H9 (cell line): ENCODE data around the gene WWC2. TPM values are rescaled to one million over a fixed set of nuclear protein-coding genes. Genes with fewer than 3 reads are reported as not detected.

ENCODE experiments used
- DNase-seq: peaks from one replicate; pipeline ENCODE4 v3.0.0-alpha.2; 2017
- H2AFZ ChIP-seq: one replicate; pipeline ENCODE4 v1.6.1; 2013; ENCODE audit warnings: mild to moderate bottlenecking, low read length, control low read depth, moderate library complexity
- H2AK5ac ChIP-seq: 2 replicates; pipeline ENCODE4 v1.6.1; 2013; ENCODE audit warnings: low read length, control low read depth, mixed read lengths; ENCODE audit not compliant: insufficient read length
- H2BK120ac ChIP-seq: one replicate; pipeline ENCODE4 v1.6.1; 2013; ENCODE audit warnings: low read depth, mild to moderate bottlenecking, low read length, control low read depth, inconsistent platforms; ENCODE audit not compliant: poor library complexity, severe bottlenecking
- H2BK12ac ChIP-seq: 2 replicates; pipeline ENCODE4 v1.6.1; 2013; ENCODE audit warnings: low read length, control low read depth, mixed read lengths, low read depth; ENCODE audit not compliant: insufficient read length
- H2BK15ac ChIP-seq: 2 replicates; pipeline ENCODE4 v1.6.1; 2013; ENCODE audit warnings: low read depth, low read length, control low read depth
- H2BK20ac ChIP-seq: one replicate; pipeline ENCODE4 v1.6.1; 2013; ENCODE audit warnings: low read depth, mild to moderate bottlenecking, low read length, control low read depth, inconsistent platforms; ENCODE audit not compliant: poor library complexity, severe bottlenecking
- H2BK5ac ChIP-seq: 2 replicates; pipeline ENCODE4 v1.6.1; 2013; ENCODE audit warnings: low read length, control low read depth, mixed read lengths; ENCODE audit not compliant: insufficient read length
- H3K14ac ChIP-seq: 2 replicates; pipeline ENCODE4 v1.6.1; 2013; ENCODE audit warnings: low read length, control low read depth; ENCODE audit not compliant: insufficient read depth
- H3K18ac ChIP-seq: 2 replicates; pipeline ENCODE4 v1.6.1; 2013; ENCODE audit warnings: low read depth, mild to moderate bottlenecking, mixed read lengths, low read length, control low read depth; ENCODE audit not compliant: insufficient read length
- H3K23ac ChIP-seq: 2 replicates; pipeline ENCODE4 v1.6.1; 2013; ENCODE audit warnings: low read length, control low read depth, mixed read lengths, low read depth; ENCODE audit not compliant: insufficient read length
- H3K23me2 ChIP-seq: 2 replicates; pipeline ENCODE4 v1.6.1; 2013; ENCODE audit warnings: low read depth, mild to moderate bottlenecking, mixed read lengths, low read length, control low read depth; ENCODE audit not compliant: insufficient read length, poor library complexity, severe bottlenecking
- H3K27ac ChIP-seq: 2 replicates; pipeline ENCODE4 v1.5.1; 2013; ENCODE audit warnings: low read length, control low read depth, mixed read lengths, low read depth; ENCODE audit not compliant: insufficient read length
- H3K27me3 ChIP-seq: 2 replicates; pipeline ENCODE4 v1.6.1; 2013; ENCODE audit warnings: low read length, control low read depth, inconsistent platforms; ENCODE audit not compliant: insufficient read depth
- H3K4ac ChIP-seq: 2 replicates; pipeline ENCODE4 v1.6.1; 2013; ENCODE audit warnings: low read depth, mild to moderate bottlenecking, control low read depth, inconsistent platforms, low read length, moderate library complexity
- H3K4me1 ChIP-seq: 2 replicates; pipeline ENCODE4 v1.6.1; 2013; ENCODE audit warnings: low read length, control low read depth, inconsistent platforms; ENCODE audit not compliant: insufficient read depth
- H3K4me2 ChIP-seq: 2 replicates; pipeline ENCODE4 v1.6.1; 2013; ENCODE audit warnings: low read length, control low read depth, mixed read lengths; ENCODE audit not compliant: insufficient read length, insufficient read depth
- H3K56ac ChIP-seq: 2 replicates; pipeline ENCODE4 v1.6.1; 2013; ENCODE audit warnings: low read depth, mild to moderate bottlenecking, mixed read lengths, low read length, control low read depth; ENCODE audit not compliant: insufficient read length
- H3K79me1 ChIP-seq: 2 replicates; pipeline ENCODE4 v1.6.1; 2013; ENCODE audit warnings: low read depth, mild to moderate bottlenecking, moderate library complexity, low read length, control low read depth, inconsistent platforms; ENCODE audit not compliant: insufficient read depth, poor library complexity, severe bottlenecking
- H3K79me2 ChIP-seq: 2 replicates; pipeline ENCODE4 v1.6.1; 2013; ENCODE audit warnings: low read length, control low read depth, inconsistent platforms; ENCODE audit not compliant: insufficient read depth
- H3K9ac ChIP-seq: 2 replicates; pipeline ENCODE4 v1.6.1; 2013; ENCODE audit warnings: low read length, control low read depth, mixed read lengths; ENCODE audit not compliant: insufficient read length; ENCODE audit errors: extremely low read depth
- H3K9me3 ChIP-seq: one replicate; pipeline ENCODE4 v1.6.1; 2013; ENCODE audit warnings: low read depth, low read length, inconsistent platforms; ENCODE audit not compliant: control insufficient read depth
- H3T11ph ChIP-seq: one replicate; pipeline ENCODE4 v1.6.1; 2013; ENCODE audit warnings: mild to moderate bottlenecking, low read length, control low read depth, inconsistent platforms
- H4K20me1 ChIP-seq: one replicate; pipeline ENCODE4 v1.6.1; 2013; ENCODE audit not compliant: control insufficient read depth, insufficient read length, insufficient read depth
- H4K5ac ChIP-seq: 2 replicates; pipeline ENCODE4 v1.6.1; 2013; ENCODE audit warnings: low read depth, mild to moderate bottlenecking, mixed read lengths, low read length, control low read depth; ENCODE audit not compliant: insufficient read length
- H4K8ac ChIP-seq: replicated peaks from 2 replicates; pipeline ENCODE4 v1.6.1; 2013; ENCODE audit warnings: low read length, control low read depth, mixed read lengths, low read depth; ENCODE audit not compliant: insufficient read length
- H4K91ac ChIP-seq: 2 replicates; pipeline ENCODE4 v1.6.1; 2013; ENCODE audit warnings: low read depth, mild to moderate bottlenecking, moderate library complexity, mixed read lengths, low read length, control low read depth; ENCODE audit not compliant: insufficient read length
- H3K27ac Mint-ChIP-seq, 3 experiments: 2 replicates in 2 of 3; 3 replicates in 1 of 3; pipeline ENCODE4 v1.8.0; 2020 to 2021; ENCODE audit warnings: mixed read lengths in 3 of 3, mild to moderate bottlenecking in 1 of 3, moderate library complexity in 1 of 3
- H3K27me3 Mint-ChIP-seq: 2 replicates; pipeline ENCODE4 v1.8.0; 2021; ENCODE audit warnings: low read depth, mild to moderate bottlenecking, moderate library complexity, mixed read lengths
- H3K36me3 Mint-ChIP-seq, 3 experiments: 2 replicates in 2 of 3; 3 replicates in 1 of 3; pipeline ENCODE4 v1.8.0; 2020 to 2021; ENCODE audit warnings: low read depth in 3 of 3, mixed read lengths in 3 of 3; ENCODE audit not compliant: insufficient read depth in 1 of 3
- H3K4me1 Mint-ChIP-seq, 2 experiments: 2 replicates each; pipeline ENCODE4 v1.8.0; 2020; ENCODE audit warnings: mixed read lengths in 2 of 2
- H3K4me3 Mint-ChIP-seq, 2 experiments: 2 replicates in 1 of 2; 3 replicates in 1 of 2; pipeline ENCODE4 v1.8.0; 2020 to 2021; ENCODE audit warnings: mild to moderate bottlenecking in 2 of 2, mixed read lengths in 2 of 2, moderate library complexity in 1 of 2
- H3K9me3 Mint-ChIP-seq, 2 experiments: 2 replicates in 1 of 2; 3 replicates in 1 of 2; pipeline ENCODE4 v1.8.0; 2020; ENCODE audit warnings: mild to moderate bottlenecking in 2 of 2, mixed read lengths in 2 of 2, moderate library complexity in 1 of 2
- CTCF ChIP-seq: fragments of 200-600 bp; sonication (generic); conservative IDR thresholded peaks from 3 replicates; pipeline ENCODE4 v1.8.0; 2021; ENCODE audit warnings: antibody characterized with exemption, mild to moderate bottlenecking
- WGBS: extraction: QIAGEN DNeasy Blood & Tissue Kit; methylation state at CpG from one replicate; pipeline ENCODE4 v1.1.7; 2013; ENCODE audit warnings: missing lambda C conversion rate, low lambda C conversion rate, mixed read lengths; ENCODE audit not compliant: insufficient read length; ENCODE audit errors: extremely low coverage; 5-methylcytosine and 5-hydroxymethylcytosine counted together
- total RNA-seq: library from RNA; stranded (reverse); gene quantifications from 2 replicates; pipeline ENCODE4 v1.2.1, GENCODE V29; 2021

WWC2 gene
- total RNA-seq, 1 experiment from 2014 or later = 106 TPM

- peaks cover 3% of the 10 kb centered on the region; the same call in 1 of the 2 replicates for H3K4me1 ChIP-seq
- no peak overlapping the region for H3K4ac ChIP-seq
- no peak overlapping the region for H4K8ac ChIP-seq
- no peak overlapping the region for H2BK20ac ChIP-seq
- no peak overlapping the region for H3K56ac ChIP-seq
- no peak for DNase-seq
- H3K23ac ChIP-seq = no peak overlapping the region
- no peaks in the 10 kb centered on the region for H4K20me1 ChIP-seq
- H3K27me3 ChIP-seq = no peaks in the 10 kb centered on the region
- Mint-ChIP-seq H3K4me1 (peaks cover 20 to 22% of the 10 kb centered on the region in 2 experiments), H3K9me3 (no peaks in the 10 kb centered on the region), H3K36me3 (peaks cover 0 to 3% (median 1%) of the 10 kb centered on the region in 3 experiments; a peak in 1 of 7 replicates), H3K4me3 (no peak overlapping the region), H3K27ac (no peak overlapping the region), H3K27me3 (no peaks in the 10 kb centered on the region)
- no peak overlapping the region for H3K14ac ChIP-seq
- no peak overlapping the region for H3K9ac ChIP-seq
- H2BK120ac ChIP-seq = no peak overlapping the region
- H3K18ac ChIP-seq = no peak overlapping the region
- H2BK5ac ChIP-seq = no peak overlapping the region
- H3K23me2 ChIP-seq = no peaks in the 10 kb centered on the region
- no CpG with 5 or more reads among the region's 4 CpGs for WGBS
- H3K4me2 ChIP-seq = no peak overlapping the region
- H2BK12ac ChIP-seq = no peak overlapping the region
- H2AFZ ChIP-seq = no peak overlapping the region
- TF ChIP-seq CTCF = no peak
- no peak overlapping the region for H3T11ph ChIP-seq
- H3K27ac ChIP-seq = no peak overlapping the region
- no peak overlapping the region for H4K91ac ChIP-seq
- no peaks in the 10 kb centered on the region for H3K79me1 ChIP-seq
- H3K79me2 ChIP-seq = no peaks in the 10 kb centered on the region
- H3K9me3 ChIP-seq = no peaks in the 10 kb centered on the region
- no peak overlapping the region for H2AK5ac ChIP-seq
- H4K5ac ChIP-seq = no peak overlapping the region
- no peak overlapping the region for H2BK15ac ChIP-seq
These were observed 18.5 kb upstream of the WWC2 start for GRCh38 chr4:183080372-183081115.
